ENCODE measurements around the gene MEX3B.
"Not testable (repeated sequence)": the region's sequence is repeated elsewhere in the genome, so short reads cannot be mapped to it uniquely, and the experiment has no call there.

Gene MEX3B

DNA sequence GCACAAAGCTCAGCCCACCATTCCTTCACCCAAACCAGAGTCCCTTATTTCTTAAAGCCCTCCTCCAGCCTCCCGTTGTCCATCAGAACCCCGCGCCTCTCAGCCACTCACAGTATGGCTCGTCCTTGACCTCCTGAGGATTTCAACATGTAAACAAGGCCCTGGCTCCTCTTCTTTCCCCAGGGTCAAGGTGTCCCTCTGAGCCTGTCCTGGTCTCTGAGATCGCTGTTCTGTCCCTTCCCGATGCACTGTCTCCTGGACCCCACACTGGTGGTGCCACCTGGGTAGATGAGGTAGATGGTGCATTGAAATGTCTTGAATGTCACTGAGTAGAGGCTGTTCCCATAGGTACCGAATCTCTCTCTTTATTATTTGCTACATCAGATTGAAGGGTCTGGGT is 32.9 kb downstream of the MEX3B start:
- no peak for TF ChIP-seq CTCF (IDR thresholded peaks at IDR 0.05; ENCODE audit: low read depth, low read length)
- no peak for DNase-seq (ENCODE audit: low read depth in 2 of 2)
- no peak overlapping the region for H3K4me3 ChIP-seq (replicated peaks in 1 of 2; ENCODE audit: low read depth in 2 of 2, low read length in 2 of 2)

- no peak for TF ChIP-seq CTCF (IDR thresholded peaks at IDR 0.05; ENCODE audit: low read depth, low read length)
- no peak for DNase-seq (ENCODE audit: low read depth in 2 of 2)
- no peak overlapping the region for H3K4me3 ChIP-seq (replicated peaks in 1 of 2; ENCODE audit: low read depth in 2 of 2, low read length in 2 of 2)
Observed at GRCh38 chr15:82005239-82005638, 40.6 kb downstream of the MEX3B start.

DNA sequence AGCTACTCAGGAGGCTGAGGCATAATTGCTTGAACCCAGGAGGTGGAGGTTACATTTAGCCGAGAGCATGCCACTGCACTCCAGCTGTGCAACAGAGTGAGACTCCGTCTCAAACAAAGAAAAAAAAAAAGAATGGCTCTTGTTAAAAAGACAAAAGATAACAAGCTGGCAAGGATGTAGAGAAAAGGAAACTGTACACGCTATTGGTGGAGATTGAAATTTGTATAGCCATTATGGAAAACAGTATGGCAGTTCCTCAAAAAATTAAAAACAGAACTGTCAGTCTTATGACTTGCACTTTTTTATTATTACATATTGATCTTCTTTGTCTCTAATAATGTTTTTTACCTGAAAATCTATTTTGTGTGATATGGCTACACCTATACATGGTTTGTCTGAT is 41.9 kb downstream of the MEX3B start:
- no peak overlapping the region for H3K4me3 ChIP-seq (replicated peaks in 1 of 2; ENCODE audit: low read depth in 2 of 2, low read length in 2 of 2)
- TF ChIP-seq CTCF (IDR thresholded peaks at IDR 0.05; ENCODE audit: low read depth, low read length) = no peak
- DNase-seq (ENCODE audit: low read depth in 2 of 2) = no peak

GRCh38 chr15:81995081-81995480 is 50.7 kb downstream of the MEX3B start:
- not testable (repeated sequence) for DNase-seq (ENCODE audit: low read depth in 2 of 2)
- H3K4me3 ChIP-seq (replicated peaks in 1 of 2; ENCODE audit: low read depth in 2 of 2, low read length in 2 of 2) = peak overlapping the region in 1 of 2 donors; percentile 18

DNA sequence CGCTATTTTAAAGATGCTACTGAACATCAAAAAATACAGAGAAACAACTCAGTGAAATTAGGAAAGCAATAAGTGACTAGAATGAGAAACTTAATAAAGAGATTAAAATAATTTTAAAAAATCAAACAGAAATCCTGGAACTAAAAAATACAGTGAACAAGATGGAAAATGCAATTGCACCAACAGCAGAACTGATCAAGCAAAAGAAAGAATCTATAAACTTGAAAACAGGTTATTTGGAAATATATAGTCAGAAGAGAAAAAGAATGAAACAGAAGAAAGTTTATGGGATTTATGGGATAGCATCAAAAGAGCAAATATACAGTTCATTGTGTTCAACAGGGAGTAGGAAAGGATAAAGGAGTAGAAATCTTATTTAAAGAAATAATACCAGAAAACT is 53.3 kb downstream of the MEX3B start:
- DNase-seq (ENCODE audit: low read depth in 2 of 2) = no peak
- no peak for TF ChIP-seq CTCF (IDR thresholded peaks at IDR 0.05; ENCODE audit: low read depth, low read length)
- no peak overlapping the region for H3K4me3 ChIP-seq (replicated peaks in 1 of 2; ENCODE audit: low read depth in 2 of 2, low read length in 2 of 2)
